ENCODE measurements around the gene VCL. TPM values are rescaled to one million over a fixed set of nuclear protein-coding genes. Genes with fewer than 3 reads are reported as not detected.

Gene VCL
- total and polyA plus RNA-seq, 12 donors: 117 to 369 (median 237) TPM

GRCh38 chr10:74096777-74097176, 98.9 kb downstream of the VCL start:
- WGBS, 2 donors: 90 to 98% methylated on average over 2 of the region's 2 CpGs
- no peaks in the 10 kb centered on the region for H3K9me3 ChIP-seq
- intact Hi-C loops (cut with DNase I): no loop called here
- no peaks in the 10 kb centered on the region for H3K27me3 ChIP-seq
- H3K4me3 ChIP-seq: no peak overlapping the region
- TF ChIP-seq CTCF (IDR thresholded peaks at IDR 0.05): no peak
- peaks cover 0 to 100% (median 86%) of the 10 kb centered on the region in 9 donors for H3K36me3 ChIP-seq
- no peak for DNase-seq
- no peaks in the 10 kb centered on the region for H3K4me1 ChIP-seq
- ATAC-seq: no peak
- no peak overlapping the region for H3K27ac ChIP-seq

- intact Hi-C loops (cut with DNase I): no loop called here
- DNase-seq (no peak), ATAC-seq (peak in 1 of 8 donors; percentile 22)
- no peak overlapping the region for H3K4me3 ChIP-seq
- H3K27ac ChIP-seq: no peak overlapping the region
- 90 to 91% methylated on average over 9 of the region's 9 CpGs for WGBS, 2 donors
- no peaks in the 10 kb centered on the region for H3K4me1 ChIP-seq
- H3K9me3 ChIP-seq: no peaks in the 10 kb centered on the region
- peaks cover 0 to 100% (median 92%) of the 10 kb centered on the region in 9 donors for H3K36me3 ChIP-seq
- no peak for TF ChIP-seq CTCF (IDR thresholded peaks at IDR 0.05)
- no peaks in the 10 kb centered on the region for H3K27me3 ChIP-seq
Observed at GRCh38 chr10:74097776-74098175, 99.9 kb downstream of the VCL start.

DNA sequence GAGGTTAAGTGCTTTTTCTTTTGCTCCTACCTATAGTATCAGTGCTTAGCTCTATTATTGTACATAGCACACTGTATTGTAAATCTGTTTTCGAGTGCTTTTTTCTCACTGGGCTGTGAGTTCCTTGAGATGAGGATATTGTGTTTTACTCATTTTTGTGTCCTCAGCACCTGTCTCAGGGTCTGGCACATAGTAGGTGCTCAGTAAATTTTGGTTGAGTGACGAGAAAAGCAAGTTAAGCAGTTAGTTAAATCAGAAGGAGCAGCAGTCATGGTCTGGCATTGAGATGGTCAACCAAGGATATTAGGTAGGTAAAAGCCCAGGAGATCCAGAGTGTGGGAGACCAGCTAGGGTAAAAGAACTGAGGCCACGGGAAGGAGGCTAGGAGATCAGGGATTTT, 101.5 kb downstream of the VCL start:
- intact Hi-C loops (cut with DNase I): no loop called here
- WGBS, 2 donors: 90 to 91% methylated on average over 3 of the region's 3 CpGs
- no peak overlapping the region for H3K27ac ChIP-seq
- no peak for ATAC-seq
- peaks cover 0 to 7% (median 0%) of the 10 kb centered on the region in 9 donors for H3K4me1 ChIP-seq
- no peaks in the 10 kb centered on the region for H3K9me3 ChIP-seq
- no peak for TF ChIP-seq CTCF (IDR thresholded peaks at IDR 0.05)
- no peak for DNase-seq
- H3K27me3 ChIP-seq: no peaks in the 10 kb centered on the region
- H3K4me3 ChIP-seq: no peak overlapping the region
- peaks cover 0 to 100% (median 92%) of the 10 kb centered on the region in 9 donors for H3K36me3 ChIP-seq

- DNase-seq: no peak
- intact Hi-C loops (cut with DNase I): no loop called here
- Histone ChIP-seq H3K36me3 (peaks cover 0 to 100% (median 92%) of the 10 kb centered on the region in 9 donors), H3K4me3 (no peak overlapping the region), H3K4me1 (peaks cover 0 to 7% (median 0%) of the 10 kb centered on the region in 9 donors), H3K9me3 (no peaks in the 10 kb centered on the region), H3K27ac (no peak overlapping the region), H3K27me3 (no peaks in the 10 kb centered on the region)
- ATAC-seq: no peak
- 94 to 98% methylated on average over 3 of the region's 3 CpGs for WGBS, 2 donors
- TF ChIP-seq CTCF (IDR thresholded peaks at IDR 0.05): no peak
Observed at GRCh38 chr10:74099836-74100235, 101.9 kb downstream of the VCL start.
